Tibial nerve (tissue), 4 donors: ENCODE results near the gene GABRG3.

Experiments used
- CTCF ChIP-seq, 5 experiments: fragments of 200-600 bp in 3 of 5; fragments of 450-650 bp in 2 of 5; sonication (generic) in 3 of 5; IDR thresholded peaks; one replicate each; pipeline ENCODE4 v1.5.1; 2016 to 2019; ENCODE audit warnings: antibody characterized with exemption in 5 of 5, mild to moderate bottlenecking in 3 of 5, moderate library complexity in 2 of 5
- EP300 ChIP-seq, 2 donors: sonication (generic); formaldehyde crosslinking; IDR thresholded peaks; one replicate each; pipeline ENCODE4 v1.6.1; 2017; ENCODE audit warnings: antibody characterized with exemption in 2 of 2, mild to moderate bottlenecking in 1 of 2

GRCh38 chr15:27330326-27330725 lies 359.3 kb downstream of the GABRG3 start:
- TF ChIP-seq CTCF (IDR thresholded peaks at IDR 0.05) = no peak
- TF ChIP-seq EP300 (IDR thresholded peaks at IDR 0.05) = no peak
